AG08395 (cell line): ENCODE measurements around the gene SEC24D.

Experiments
- DNase-seq: peaks from one replicate; pipeline ENCODE4 v3.0.0; 2012; ENCODE audit warnings: mixed read lengths, low spot score

Gene SEC24D

DNA sequence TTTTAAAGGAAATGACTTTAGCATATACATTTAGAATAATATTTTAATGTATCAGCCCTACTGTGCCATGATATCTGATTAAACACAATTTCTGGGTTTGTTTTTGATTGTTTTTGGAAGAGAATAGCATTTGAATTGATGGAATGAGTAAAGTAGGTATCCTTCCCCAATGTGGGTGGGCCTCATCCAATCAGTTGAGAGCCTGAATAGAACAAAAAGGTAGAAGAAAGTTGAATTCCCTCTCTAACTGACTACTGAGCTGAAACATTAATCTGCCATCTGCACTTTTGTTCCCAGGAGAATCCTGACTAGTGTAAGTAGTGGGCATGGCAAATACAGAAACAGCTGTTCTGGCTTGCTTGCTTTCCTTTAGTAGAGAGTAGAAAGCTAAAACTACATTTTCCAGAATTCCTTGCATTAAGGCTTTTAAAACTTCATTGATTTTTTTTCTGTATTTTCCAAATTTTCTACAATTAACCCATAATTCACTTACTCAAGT, 9.7 kb upstream of the SEC24D start:
- no peak for DNase-seq

DNA sequence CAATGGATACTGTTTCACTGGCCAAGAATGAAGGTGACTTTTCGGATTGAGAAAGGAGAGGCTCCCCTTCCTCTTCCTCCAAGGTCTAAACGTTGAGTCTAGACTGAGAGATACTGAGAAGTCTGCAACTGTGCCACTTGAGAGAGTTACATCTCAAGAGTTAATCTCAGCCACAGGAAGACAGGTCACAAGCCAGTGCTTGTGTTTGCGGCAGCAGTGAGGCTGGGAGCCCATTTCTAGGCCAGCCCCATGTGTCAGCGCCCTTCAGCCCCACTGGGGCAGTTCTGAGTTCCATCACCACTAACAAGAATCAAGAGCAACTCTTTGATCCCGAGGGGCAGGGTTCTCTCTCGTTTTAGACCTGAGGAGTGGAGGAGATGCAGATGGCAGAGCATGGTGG, 7.3 kb upstream of the SEC24D start:
- DNase-seq, result no peak

DNA sequence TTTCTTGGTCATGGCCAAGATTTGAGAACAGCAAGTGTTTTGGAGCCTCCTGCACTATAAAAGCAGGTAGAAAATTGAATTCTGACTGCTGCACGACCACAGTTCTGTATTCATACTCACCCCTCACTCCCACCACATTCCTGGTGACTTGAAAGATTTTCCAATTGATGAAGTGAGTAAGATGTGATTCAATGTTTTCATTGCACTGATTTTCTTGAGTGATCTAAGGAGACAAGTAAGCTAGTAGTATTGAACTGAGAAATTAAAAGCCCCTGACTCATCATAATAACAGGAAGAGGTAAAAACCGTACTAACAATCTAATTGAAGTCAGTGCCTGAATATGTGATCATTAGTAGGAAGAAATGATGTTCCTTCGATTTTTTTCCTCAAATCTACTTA, 6.1 kb upstream of the SEC24D start:
- DNase-seq, result no peak

DNA sequence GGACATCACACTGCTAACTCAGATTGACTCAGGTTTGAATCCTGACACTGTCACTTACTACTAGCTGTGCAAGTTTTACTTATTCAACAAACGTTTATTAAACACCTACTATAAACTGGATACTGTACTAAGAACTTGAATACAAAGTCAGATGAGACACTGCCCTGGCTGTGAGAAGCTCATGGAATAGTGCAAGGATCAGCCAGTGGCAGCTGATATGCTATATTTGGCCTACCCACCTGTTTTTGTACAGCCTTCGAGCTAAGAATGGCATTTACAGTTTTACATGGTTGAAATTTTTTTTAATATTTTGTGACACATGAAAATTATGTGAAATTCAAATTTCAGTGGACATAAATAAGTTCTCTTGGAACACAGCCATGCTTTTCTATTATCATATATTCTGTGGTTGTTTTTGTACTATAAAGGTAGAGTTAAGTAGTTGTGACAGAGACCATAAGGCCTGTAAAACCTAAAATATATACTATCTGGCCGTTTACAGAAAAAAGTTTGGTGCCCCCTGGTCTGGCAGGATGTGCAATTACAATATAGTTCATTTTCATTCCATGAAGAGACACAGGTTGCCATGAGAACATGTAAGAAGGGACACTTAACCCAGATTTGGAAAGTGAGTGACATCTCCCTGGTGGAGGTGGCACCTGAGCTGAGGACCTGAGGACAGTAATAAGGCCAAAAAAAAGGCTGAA, 3.4 kb upstream of the SEC24D start:
- no peak for DNase-seq

DNA sequence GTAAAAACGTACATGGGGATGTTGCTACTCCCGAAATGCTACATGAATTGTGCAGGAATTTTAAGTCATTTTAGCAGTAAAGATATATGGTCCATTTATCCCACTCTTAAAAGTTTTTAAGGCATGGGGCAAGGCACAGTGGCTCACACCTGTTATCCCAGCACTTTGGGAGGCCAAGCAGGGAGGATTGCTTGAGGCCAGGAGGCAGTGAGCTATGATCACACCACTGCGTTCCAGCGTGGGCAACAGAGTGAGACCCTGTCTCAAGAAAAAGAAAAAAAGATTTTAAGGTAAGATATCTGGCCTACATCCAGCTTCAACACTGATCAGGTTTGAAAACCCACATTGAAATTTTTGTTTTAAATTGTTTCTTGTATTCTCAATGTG, 1.2 kb upstream of the SEC24D start:
- no peak for DNase-seq

DNA sequence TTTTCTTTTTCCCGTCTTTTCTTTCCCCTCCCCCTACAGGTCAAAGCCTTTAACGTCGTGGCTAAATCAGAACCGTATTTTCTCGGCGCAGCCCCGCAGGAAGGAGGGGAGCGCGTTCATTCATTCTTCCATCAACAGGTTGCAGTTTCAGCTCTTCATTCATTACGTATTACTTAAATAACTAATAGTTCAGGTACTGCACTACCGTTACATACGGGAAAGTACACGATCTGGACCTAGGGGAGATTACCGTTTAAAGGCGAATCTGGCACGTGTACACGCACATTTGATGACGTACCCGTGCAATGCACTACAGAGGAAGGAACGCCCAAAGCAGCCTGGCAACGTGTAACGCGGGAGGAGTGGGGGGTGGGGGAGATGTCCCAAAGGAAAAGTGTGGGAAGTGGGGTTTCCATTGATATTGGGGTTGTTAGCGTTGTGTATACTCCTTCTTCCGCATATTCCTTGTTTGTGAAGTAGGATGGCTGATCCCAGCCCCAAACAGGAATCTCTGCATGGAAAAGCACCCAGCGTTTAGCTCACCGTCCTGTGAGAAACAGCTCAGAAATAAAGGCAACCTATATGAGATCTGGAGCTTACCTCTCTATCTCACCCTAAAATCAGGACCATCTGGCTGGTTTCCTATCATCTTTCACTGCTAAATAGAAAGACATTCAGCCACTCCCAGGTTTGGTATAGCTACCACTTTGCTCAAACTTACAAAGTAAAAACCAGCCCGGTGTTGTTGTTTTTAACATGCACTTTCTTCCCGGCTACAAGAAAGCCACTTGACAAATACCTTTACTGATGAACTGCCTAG, 585 bp upstream of the SEC24D start:
- DNase-seq, result peak; percentile 55

DNA sequence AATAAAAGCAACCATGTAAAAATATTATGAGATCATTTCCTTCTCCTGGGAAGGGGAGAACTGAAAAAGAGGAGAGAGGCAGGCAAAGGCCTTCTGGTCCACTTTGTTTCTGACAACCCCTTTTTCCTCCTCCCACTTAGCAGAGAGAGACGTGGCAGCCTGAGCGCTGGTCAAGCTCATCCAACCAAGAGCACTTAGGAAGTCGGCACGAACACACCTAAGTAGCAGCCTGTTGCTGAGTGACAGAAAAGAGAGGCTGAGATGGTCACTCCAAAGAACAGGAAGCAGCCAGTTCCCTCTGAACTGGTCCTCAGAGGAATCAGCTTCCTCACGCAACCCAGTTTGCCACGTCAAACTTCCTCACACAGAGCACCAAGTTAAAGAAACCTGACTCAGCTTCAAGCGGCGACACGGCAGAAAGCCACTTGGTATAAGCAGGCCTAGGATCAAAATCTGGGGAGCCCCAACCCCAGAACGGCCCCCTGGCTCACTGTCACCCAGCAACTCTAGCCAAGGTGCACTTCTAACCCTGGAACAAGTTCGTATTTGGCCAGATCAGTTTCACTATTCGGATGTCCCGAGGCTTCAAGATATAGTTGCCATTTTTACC, 861 bp downstream of the SEC24D start:
- DNase-seq, result peak; percentile 68

DNA sequence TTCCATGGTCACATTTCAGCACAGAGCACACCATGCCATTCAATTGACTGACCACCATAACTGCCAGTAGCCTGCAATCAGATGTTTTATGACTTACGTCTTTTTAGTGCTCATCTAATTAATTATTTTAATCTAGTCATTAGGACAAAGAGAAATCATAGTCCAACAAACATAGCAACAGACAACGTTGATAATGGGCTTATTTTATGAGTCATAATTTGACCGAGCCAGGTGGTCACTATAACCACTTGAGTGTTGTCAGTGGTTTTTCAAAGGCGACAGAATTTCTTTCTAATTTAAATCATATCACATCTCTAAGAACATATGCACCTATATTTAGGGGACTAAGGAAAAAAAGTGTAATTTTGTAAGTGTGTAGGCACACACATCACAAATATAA, 1.9 kb downstream of the SEC24D start:
- no peak for DNase-seq

DNA sequence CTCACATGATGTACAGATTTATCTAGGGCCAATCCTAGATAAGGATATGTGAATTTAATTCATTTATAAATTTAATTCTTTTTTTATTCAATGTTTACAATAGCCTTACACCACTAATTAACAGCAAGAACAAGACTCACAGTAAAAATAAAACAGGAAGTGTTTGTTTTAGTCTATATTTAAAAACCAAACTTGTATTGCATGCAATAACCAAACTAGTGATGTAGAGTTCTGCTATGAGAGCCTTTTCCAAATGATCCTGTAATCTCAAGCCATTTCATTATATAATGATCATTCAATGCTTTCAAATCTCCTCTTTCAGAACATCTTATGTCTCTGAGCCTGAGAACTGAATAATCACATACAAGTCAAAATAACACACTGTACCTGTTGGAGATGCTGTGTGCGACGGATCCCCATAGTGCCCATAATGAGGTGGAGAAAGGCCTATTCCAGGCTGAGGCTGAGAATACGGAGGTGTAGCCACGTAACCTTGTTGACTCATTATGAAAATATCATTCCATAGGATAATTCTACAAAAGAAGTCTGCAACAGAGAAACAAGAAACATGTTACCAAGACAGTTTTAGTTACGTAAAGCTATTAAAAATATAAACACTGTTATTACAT, 2.6 kb downstream of the SEC24D start:
- DNase-seq, result no peak

DNA sequence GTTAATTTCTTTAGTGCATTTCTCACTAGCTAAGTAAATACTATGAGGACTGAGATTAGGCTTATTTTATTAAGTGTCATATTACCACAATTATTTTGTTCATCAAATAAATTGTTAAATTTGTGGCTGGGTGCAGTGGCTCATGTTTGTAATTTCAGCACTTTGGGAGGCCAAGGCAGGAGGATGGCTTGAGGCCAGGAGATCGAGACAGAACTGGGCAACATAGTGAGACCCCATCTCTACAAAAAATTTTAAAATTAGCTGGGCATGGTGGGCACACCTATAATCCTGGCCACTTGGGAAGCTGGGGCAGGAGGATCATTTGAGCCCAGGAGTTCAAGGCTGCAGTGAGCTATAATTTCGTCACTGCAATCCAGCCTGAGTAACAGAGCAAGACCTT, 6.8 kb downstream of the SEC24D start:
- no peak for DNase-seq

DNA sequence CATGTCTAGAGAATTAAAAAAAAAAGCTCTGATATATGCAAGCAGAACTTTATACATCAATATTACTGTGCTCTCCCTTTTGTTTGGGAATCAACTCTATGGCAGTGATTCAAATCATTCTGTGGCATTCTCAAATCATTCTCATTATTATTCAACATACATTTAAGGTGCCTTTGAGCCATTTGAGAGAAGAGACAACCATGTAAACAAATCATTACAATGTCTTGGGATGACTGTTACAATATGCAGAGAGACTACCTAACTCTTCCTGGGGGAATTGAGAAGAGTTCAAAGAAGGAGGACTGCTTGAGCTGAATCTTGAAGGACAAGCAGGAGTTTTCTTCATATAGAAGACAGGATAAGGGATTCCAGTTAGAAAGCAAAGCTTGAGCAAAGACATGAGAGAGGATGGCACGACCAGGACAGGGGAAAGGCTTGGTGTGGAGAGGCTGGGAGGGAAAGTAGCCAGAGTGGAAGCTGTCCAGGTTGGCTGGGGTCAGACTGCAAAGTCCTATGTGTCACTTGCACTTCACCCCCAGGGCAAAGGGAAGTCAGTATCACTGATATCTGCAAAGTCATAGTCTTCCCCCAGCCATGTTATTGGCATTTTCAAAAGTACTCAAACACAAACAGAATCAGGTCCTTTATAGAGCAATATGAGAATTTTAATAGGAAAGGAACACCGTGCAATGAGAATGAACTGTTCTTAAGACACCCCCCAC, 9.0 kb downstream of the SEC24D start:
- DNase-seq, result no peak

DNA sequence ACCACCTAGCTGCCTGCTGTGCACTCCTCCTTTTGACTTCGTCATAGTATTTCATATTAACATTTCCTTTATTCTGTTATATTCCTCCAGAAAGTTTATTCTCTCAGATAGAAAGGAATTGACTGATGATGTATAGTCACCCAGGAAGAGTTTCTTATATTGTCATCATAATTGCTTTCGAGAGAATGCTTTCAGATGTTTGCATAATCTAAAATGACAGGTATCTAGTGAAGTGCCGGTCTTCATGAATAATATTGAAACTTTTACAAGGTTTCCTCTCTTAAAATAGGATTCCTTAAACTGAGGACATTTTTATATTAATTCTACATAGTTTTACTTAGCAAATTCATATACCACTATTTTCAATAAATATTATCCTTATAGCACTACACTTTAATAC, 10.1 kb downstream of the SEC24D start:
- no peak for DNase-seq

DNA sequence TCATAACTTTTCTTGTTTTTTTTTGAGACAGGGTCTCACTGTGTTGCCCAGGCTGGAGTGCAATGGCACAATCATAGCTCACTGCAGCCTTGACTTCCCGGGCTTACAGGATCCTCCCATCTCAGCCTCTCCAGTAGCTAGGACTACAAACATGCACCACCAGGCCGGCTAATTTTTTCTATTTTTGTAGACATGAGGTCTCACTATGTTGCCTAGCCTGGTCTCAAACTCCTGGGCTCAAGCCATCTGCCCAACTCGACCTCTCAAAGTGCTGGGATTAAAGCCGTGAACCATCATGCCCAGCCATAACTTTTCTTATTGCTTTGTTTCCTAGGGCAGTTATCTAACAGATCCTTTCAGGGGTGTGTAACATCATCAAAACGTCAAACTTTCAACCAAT, 11.8 kb downstream of the SEC24D start:
- DNase-seq, result no peak

DNA sequence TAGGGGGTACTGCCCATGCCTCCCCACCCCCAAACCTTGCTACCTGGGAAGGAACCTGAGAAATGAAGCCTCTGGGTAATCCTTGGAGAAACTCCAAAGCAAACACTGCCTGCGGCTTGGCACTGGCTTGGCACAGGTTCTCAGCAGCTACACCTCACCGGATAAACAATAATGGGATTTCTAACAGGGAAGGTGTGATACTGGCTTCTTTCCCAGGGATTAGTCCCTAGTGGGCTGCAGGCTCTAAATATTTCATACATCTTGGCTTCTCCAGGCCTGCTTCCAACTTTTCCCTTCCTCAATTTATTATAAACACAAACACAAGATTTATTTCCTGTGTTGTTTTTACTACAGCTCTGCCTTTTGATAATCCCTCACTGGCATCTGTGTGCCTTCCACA, 12.5 kb downstream of the SEC24D start:
- no peak for DNase-seq

DNA sequence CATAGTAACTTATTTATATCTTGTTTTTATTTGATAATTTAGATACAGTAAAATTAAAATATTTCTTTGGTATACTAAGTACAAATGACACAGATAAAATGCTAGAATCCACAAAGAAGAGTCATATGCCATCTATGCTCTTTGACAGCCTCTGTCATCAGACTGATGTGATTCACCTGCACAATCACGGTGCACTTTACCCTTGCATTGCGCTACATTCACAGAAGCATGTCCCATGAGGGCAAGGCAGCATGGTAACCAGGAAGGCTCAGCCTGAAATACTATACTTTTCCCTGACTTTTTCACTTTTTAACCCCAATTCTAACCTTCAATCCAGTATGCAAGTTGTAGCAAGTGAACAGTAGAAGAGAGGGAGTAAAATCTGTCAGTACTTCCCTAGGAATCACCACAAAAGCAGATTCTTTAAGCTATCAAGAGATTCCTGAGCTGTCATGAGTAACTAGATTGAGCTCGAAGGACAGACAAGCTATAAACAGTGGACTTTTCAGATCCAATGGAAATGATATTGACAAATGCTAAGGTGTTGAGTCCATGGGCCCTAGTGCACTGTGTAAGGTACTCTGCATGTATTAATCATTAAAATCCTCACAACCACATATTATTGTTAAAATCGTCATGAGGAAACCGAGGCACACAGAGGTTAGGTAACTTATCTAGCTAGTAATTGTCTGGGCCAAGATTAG, 14.2 kb downstream of the SEC24D start:
- DNase-seq, result no peak

DNA sequence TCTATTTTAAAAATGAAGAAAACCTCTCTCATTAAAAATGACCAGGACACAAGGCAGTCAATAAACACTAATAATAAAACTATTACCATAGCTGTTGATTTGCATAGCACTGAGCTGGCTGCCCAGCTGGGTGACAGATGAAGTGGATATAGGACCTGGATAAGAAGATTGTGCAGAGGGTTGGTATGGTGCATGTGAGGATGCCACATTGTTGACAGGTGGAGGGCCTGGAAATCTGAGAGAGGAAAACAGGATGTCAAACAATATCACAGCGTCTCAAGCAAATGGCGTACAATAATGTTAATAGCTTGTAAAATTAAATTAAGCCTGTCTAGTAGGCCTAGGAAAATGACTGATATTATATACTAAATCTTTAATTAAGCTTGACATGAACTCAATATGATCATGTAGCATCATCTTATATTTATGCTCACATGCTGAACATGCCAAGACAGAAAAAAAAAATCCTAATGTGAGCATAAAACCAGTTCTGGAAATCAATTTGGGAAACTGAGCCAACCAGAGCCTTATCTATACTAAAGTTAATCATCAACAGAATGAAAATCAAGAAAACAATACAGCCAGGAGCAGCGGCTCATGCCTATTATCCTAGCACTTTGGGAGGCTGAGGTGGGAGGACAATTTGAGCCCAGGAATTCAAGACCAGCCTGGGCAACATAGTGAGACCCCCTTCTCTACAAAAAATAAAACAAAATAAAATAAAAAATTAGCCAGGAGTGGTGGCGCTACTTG, 18.6 kb downstream of the SEC24D start:
- DNase-seq, result no peak

DNA sequence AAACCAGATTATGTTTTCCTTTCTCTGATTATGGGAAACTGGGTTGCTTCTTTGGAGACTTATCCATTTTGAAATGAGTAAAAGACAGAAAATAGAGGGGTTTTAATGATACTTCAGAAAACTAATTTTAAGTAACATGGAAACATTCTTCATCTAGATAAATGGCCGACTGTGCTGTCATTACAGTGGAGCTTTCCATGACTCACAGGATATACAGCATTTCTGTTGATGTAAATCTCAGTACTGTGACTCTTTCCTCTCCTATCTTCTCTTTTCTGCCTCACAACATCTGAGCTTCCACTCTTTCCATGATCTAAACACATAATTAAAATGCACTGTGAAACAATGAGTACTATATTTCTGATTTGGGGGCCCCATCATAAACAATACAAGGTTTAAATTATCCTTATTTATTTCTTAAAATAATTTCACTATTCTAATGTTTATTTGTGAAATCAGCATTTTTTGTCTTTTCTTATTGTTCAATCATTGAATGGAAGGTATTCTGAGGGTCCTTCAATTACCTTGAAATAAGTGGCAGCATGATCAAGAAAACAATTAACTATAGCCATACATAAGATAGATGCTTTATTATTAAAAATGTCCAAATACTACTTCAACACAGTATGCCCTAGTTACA, 19.3 kb downstream of the SEC24D start:
- peak; percentile 27 for DNase-seq

DNA sequence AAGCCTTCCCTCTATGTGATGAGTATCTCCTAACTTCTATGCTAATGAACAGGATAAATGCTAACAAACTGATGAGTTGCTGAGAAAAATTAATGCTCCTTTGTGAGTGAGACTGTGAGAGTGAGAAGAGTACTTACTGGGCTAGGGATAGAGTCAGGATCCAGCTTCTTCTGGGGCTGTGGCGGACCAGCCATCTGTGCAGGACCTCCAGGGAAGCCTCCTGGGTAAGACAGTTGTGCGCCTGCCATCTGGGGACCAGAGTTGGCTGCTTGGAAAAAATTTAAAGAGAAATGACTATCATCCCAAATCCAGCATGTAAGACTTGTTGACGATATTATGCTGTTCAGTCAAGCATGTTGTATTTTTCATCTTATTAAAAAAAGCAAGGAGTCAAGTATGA, 21.0 kb downstream of the SEC24D start:
- no peak for DNase-seq

DNA sequence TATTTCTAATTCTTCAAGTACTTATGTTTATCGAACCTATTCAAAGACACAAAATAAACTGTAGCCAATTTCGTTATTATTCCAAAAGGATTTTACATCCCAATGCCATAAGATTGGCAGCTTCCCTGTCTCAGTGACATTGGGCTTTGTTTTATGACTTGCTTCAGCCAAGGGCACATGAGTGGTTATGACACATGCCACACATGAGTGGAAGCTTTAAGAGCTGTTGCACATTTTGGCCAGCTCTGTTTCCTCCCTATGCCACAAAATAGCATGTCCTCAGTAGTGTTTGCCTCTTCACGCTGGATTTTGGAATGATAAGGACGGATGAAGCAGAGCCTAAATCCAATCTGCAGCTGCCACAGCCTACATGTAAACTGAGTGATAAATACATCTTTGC, 21.9 kb downstream of the SEC24D start:
- no peak for DNase-seq

DNA sequence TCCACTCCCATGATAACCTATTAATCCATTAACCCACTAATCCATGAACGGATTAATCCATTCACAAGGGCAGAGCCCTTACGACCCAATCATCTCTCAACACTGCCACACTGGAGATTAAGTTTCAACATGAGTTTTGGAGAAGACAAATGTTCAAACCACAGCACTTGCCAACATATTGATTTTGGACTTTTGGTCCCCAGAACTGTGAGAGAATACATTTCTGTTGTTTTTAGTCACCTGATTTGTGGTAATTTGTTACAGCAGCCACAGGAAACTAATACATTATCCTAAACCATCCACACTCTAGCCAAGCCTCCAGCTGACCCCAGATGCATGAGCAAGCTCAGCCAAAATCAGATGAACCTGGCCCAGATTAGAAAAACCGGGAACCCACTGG, 22.4 kb downstream of the SEC24D start:
- no peak for DNase-seq
